ENCODE results near the gene ZNF787. TPM values are rescaled to one million over a fixed set of nuclear protein-coding genes. Genes with fewer than 3 reads are reported as not detected.
A peak's percentile ranks its signal among the peaks of the same experiment; 100 is the strongest.

The ZNF787 gene
- total and polyA plus RNA-seq, 2 of the 13 experiments (the other 11 are each of a cell fraction or from before 2014, with no cell fraction given): 15.1 to 42.8 TPM

DNA sequence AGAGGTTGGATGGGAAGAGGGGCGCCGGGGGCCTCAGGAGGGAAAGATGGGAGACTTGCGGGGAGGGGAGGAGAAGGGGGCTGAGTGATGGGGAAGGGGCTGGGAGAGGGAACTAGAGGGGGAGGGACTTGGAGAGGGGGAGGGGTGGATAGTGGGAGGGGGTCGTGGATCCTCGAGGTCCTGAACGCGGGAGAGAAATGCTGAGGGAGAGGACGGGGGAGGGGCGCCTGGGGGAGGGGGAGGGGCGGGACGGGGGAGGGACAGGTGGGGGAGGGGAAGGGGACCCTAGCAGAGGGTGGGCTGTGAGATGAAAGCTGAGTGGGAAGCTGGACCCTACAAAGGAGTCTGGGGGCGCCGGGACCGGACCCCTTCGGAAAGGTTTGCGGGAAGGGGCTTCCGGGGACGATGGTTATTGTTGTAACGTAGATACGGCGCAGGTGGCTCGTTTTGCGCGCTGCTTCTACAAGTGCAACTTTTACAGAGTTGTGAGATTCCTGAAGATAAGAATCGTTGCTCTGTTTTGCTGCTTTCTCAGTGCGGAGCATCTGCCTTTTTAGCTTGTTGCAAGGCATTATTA is 20.4 kb upstream of the ZNF787 start:
- H3K9ac ChIP-seq (ENCODE audit: insufficient read depth, low read depth, low read length): peak overlapping the region; percentile 98
- intact Hi-C loops (cut with micrococcal nuclease; ENCODE audit: unreplicated experiment) (loop anchor here (1.0 to 2.0 kb wide), 2 partner anchors 20 to 29 kb away; partner anchors contain the start of gene ZNF787), in situ Hi-C loops (cut with HindIII; ENCODE audit: extremely low pct_ligation_motif_present, low pct_unique_long_range_greater_than_20kb) (no loop called here)
- DNase-seq (ENCODE audit: low spot score) (no peak), FAIRE-seq (no peak), ATAC-seq (peak; percentile 1; the same call in 1 of the 3 replicates)
- peaks cover 40% of the 10 kb centered on the region for H3K79me2 ChIP-seq (ENCODE audit: insufficient read depth, low read length)
- no TSS peak for BruUV-seq (replicated peaks)
- H3K27me3 ChIP-seq (ENCODE audit: control insufficient read depth in 1 of 2, insufficient read depth in 2 of 2, low read length in 2 of 2): no peaks in the 10 kb centered on the region; a peak in 1 of 5 replicates
- H4K20me1 ChIP-seq (ENCODE audit: insufficient read depth, low read length): no peaks in the 10 kb centered on the region; the same call in 1 of the 2 replicates
- H3K36me3 ChIP-seq (replicated peaks in 1 of 2; ENCODE audit: control insufficient read depth in 1 of 2, insufficient read depth in 2 of 2, low read length in 2 of 2): peaks cover 0 to 8% of the 10 kb centered on the region in 2 experiments; a peak in 2 of 5 replicates
- peaks cover 83% of the 10 kb centered on the region for H3K4me1 ChIP-seq (ENCODE audit: insufficient read depth, low read length)
- ChIA-PET CTCF (ENCODE audit: low intra/inter-chr PET ratio, low total read pairs) (no interaction called here), POLR2A (interaction anchor here (0.6 to 4.9 kb wide), 19 partner anchors 8 to 934 kb away, joined by 3 to 113 read pairs (median 9); partner anchors contain the start of genes GALP and ZNF787)
- H2AFZ ChIP-seq (ENCODE audit: low read length): no peak overlapping the region
- peak overlapping the region; percentile 94 for H3K4me2 ChIP-seq (ENCODE audit: low read depth, low read length)
- 2% methylated on average over 21 of the region's 26 CpGs for WGBS (ENCODE audit: low lambda C conversion rate)
- H3K9me3 ChIP-seq (ENCODE audit: low read length): no peaks in the 10 kb centered on the region
- H3K4me3 ChIP-seq (replicated peaks in 1 of 3; ENCODE audit: insufficient read depth in 1 of 3, low read depth in 2 of 3, low read length in 3 of 3): peak overlapping the region; percentile 63 to 84 (median 83)
- H3K27ac ChIP-seq (ENCODE audit: extremely low read length, insufficient read depth, low read length): peak overlapping the region; percentile 100
- TF ChIP-seq ZMAT3 (CRISPR knock-in tag; conservative IDR thresholded peaks at IDR 0.05) (no peak), ARHGAP35 (CRISPR knock-in tag; IDR thresholded peaks at IDR 0.05; ENCODE audit: borderline replicate concordance) (no peak), RBFOX2 (IDR thresholded peaks at IDR 0.05; ENCODE audit: low read depth, low read length) (no peak), MTF2 (CRISPR knock-in tag; IDR thresholded peaks at IDR 0.05; ENCODE audit: borderline replicate concordance) (no peak), ZC3H4 (CRISPR knock-in tag; IDR thresholded peaks at IDR 0.05; ENCODE audit: borderline replicate concordance) (peak; percentile 87; the same call in 1 of the 2 replicates), ZNF605 (CRISPR knock-in tag; IDR thresholded peaks at IDR 0.05) (0 out of 2 replicates have a peak, but pooled peaks have one; percentile 7), FOXO1 (CRISPR knock-in tag; IDR thresholded peaks at IDR 0.05) (no peak), MAZ (IDR thresholded peaks at IDR 0.05; ENCODE audit: borderline replicate concordance, low read depth, low read length) (no peak), MAZ (CRISPR knock-in tag; IDR thresholded peaks at IDR 0.05; ENCODE audit: low read depth) (peak; percentile 13; the same call in 1 of the 2 replicates), HNRNPH1 (optimal IDR thresholded peaks at IDR 0.05; ENCODE audit: low read depth, low read length) (peak; percentile 19), FOXM1 (CRISPR knock-in tag; IDR thresholded peaks at IDR 0.05) (no peak), THAP11 (CRISPR knock-in tag; IDR thresholded peaks at IDR 0.05) (peak; percentile 7; the same call in 1 of the 2 replicates), ZNF430 (CRISPR knock-in tag; IDR thresholded peaks at IDR 0.05) (no peak), ZFP82 (CRISPR knock-in tag; IDR thresholded peaks at IDR 0.05; ENCODE audit: borderline replicate concordance) (no peak), PRPF4 (IDR thresholded peaks at IDR 0.05; ENCODE audit: low read depth, low read length, poor library complexity, severe bottlenecking) (peak; percentile 57)
- TF ChIP-seq, protein P1, sequence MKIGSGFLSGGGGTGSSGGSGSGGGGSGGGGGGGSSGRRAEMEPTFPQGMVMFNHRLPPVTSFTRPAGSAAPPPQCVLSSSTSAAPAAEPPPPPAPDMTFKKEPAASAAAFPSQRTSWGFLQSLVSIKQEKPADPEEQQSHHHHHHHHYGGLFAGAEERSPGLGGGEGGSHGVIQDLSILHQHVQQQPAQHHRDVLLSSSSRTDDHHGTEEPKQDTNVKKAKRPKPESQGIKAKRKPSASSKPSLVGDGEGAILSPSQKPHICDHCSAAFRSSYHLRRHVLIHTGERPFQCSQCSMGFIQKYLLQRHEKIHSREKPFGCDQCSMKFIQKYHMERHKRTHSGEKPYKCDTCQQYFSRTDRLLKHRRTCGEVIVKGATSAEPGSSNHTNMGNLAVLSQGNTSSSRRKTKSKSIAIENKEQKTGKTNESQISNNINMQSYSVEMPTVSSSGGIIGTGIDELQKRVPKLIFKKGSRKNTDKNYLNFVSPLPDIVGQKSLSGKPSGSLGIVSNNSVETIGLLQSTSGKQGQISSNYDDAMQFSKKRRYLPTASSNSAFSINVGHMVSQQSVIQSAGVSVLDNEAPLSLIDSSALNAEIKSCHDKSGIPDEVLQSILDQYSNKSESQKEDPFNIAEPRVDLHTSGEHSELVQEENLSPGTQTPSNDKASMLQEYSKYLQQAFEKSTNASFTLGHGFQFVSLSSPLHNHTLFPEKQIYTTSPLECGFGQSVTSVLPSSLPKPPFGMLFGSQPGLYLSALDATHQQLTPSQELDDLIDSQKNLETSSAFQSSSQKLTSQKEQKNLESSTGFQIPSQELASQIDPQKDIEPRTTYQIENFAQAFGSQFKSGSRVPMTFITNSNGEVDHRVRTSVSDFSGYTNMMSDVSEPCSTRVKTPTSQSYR (CRISPR knock-in tag; IDR thresholded peaks at IDR 0.05; ENCODE audit: borderline replicate concordance): peak; percentile 76
- TF ChIP-seq, protein P2, sequence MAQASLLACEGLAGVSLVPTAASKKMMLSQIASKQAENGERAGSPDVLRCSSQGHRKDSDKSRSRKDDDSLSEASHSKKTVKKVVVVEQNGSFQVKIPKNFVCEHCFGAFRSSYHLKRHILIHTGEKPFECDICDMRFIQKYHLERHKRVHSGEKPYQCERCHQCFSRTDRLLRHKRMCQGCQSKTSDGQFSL (CRISPR knock-in tag; IDR thresholded peaks at IDR 0.05): 0 out of 2 replicates have a peak, but pooled peaks have one; percentile 31
- TF ChIP-seq, protein P3, sequence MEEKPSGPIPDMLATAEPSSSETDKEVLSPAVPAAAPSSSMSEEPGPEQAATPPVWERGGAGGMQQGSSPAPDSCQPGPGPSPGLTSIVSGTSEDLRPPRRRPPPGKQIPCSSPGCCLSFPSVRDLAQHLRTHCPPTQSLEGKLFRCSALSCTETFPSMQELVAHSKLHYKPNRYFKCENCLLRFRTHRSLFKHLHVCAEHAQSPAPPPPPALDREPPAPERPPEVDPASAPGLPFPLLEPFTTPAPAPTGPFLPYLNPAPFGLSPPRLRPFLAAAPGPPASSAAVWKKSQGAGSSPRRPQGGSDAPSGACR (CRISPR knock-in tag; IDR thresholded peaks at IDR 0.05): 0 out of 2 replicates have a peak, but pooled peaks have one; percentile 11
- TF ChIP-seq, protein P4, sequence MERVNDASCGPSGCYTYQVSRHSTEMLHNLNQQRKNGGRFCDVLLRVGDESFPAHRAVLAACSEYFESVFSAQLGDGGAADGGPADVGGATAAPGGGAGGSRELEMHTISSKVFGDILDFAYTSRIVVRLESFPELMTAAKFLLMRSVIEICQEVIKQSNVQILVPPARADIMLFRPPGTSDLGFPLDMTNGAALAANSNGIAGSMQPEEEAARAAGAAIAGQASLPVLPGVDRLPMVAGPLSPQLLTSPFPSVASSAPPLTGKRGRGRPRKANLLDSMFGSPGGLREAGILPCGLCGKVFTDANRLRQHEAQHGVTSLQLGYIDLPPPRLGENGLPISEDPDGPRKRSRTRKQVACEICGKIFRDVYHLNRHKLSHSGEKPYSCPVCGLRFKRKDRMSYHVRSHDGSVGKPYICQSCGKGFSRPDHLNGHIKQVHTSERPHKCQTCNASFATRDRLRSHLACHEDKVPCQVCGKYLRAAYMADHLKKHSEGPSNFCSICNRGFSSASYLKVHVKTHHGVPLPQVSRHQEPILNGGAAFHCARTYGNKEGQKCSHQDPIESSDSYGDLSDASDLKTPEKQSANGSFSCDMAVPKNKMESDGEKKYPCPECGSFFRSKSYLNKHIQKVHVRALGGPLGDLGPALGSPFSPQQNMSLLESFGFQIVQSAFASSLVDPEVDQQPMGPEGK (CRISPR knock-in tag; IDR thresholded peaks at IDR 0.05): peak; percentile 78

All from HepG2 (cell line).